ENCODE results near the gene TREH.
A peak's percentile ranks its signal among the peaks of the same experiment; 100 is the strongest.

Gene TREH

GRCh38 chr11:118608360-118609227 lies 70.9 kb downstream of the TREH start:
- peak; percentile 85 for DNase-seq

DNA sequence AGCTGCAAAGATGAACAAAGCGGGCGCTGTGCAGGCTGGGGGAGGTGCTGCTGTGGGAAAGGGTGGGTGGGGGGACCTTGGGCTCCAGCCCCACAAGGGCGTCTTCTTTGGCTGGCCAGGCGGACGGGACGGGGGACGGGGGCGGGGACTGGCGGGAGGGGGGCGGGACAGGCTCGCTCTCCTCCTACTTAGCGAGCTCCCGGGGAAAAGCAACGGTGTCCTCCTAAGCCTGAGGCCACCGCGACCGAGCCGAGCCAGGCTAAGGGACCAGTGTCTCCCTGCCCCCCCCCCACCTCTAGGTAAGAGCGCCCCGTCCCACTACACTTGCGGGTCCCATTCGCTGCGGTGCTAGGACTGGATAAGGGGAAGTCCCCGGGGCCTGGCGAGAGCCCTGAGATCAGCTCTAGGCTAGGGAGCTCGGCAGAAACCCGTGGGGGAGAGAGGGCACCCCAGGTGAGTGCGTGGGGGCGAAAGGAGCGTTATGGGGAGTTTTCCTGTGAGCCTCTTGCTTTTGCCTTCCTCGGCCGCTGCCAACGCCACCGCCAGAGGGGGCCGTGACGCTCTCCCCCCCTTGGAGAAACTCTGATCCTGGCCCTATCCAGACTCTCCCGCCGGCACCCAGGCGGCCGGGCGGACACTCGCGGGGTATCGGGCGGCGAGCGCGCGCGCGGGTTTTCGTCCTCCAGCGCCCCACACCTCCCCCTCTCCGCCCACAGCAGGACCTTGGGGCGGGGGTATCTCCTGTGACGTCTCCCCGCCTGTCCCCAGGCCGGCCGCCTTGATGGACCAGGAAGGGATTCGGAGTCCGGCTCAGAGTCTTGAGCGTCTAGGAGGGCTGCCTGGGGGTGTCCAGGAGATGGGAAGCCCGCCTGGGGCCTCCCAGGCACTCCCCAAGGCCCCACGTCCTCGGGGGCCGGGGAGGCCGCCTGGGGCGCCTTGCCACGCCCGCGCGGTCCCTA lies 71.8 kb downstream of the TREH start, which contains the start of gene PHLDB1:
Gene PHLDB1, plus strand, starts transcription at position 215 of the 959 bp plus-strand sequence. CDS start 6,222 bp downstream, outside the sequence.
- DNase-seq, result peak; percentile 49
